ENCODE results near the gene GTF2A1L.

The GTF2A1L gene

GRCh38 chr2:48707466-48707865, 89.8 kb downstream of the GTF2A1L start:
- DNase-seq, result peak; percentile 41

GRCh38 chr2:48709096-48710034, 91.7 kb downstream of the GTF2A1L start:
- no peak for DNase-seq

GRCh38 chr2:48711343-48711742, 93.7 kb downstream of the GTF2A1L start:
- no peak for DNase-seq

GRCh38 chr2:48712151-48712550, 94.5 kb downstream of the GTF2A1L start:
- no peak for DNase-seq

GRCh38 chr2:48713647-48714046, 96.0 kb downstream of the GTF2A1L start:
- no peak for DNase-seq

GRCh38 chr2:48714245-48714644, 96.6 kb downstream of the GTF2A1L start:
- no peak for DNase-seq

- no peak for DNase-seq
These were observed 97.6 kb downstream of the GTF2A1L start for GRCh38 chr2:48715042-48715899.

- no peak for DNase-seq
These were observed 98.3 kb downstream of the GTF2A1L start for GRCh38 chr2:48715956-48716355.

GRCh38 chr2:48717846-48718245, 100.2 kb downstream of the GTF2A1L start:
- DNase-seq, result no peak

GRCh38 chr2:48719480-48720177, 102.0 kb downstream of the GTF2A1L start:
- DNase-seq, result peak; percentile 61

- no peak for DNase-seq
These were observed 103.5 kb downstream of the GTF2A1L start for GRCh38 chr2:48721158-48721557.

GRCh38 chr2:48722391-48722790, 104.7 kb downstream of the GTF2A1L start:
- DNase-seq, result no peak

- no peak for DNase-seq
These were observed 105.5 kb downstream of the GTF2A1L start for GRCh38 chr2:48723129-48723528.

GRCh38 chr2:48724278-48724677, 106.6 kb downstream of the GTF2A1L start:
- no peak for DNase-seq

GRCh38 chr2:48725696-48726494, 108.2 kb downstream of the GTF2A1L start:
- no peak for DNase-seq

- no peak for DNase-seq
These were observed 109.9 kb downstream of the GTF2A1L start for GRCh38 chr2:48727560-48727959.

GRCh38 chr2:48728295-48728694, 110.6 kb downstream of the GTF2A1L start:
- no peak for DNase-seq

- DNase-seq, result no peak
These were observed 111.2 kb downstream of the GTF2A1L start for GRCh38 chr2:48728840-48729239.

Data from NCI-H2029 (cell line).